Duodenal mucosa (tissue), 2 donors: ENCODE measurements around the gene TNFRSF12A.

Experiments
- H3K27ac ChIP-seq: one replicate; pipeline ENCODE4 v1.7.0; 2013; ENCODE audit warnings: low read depth, low read length
- H3K27me3 ChIP-seq, 2 donors: one replicate each; pipeline ENCODE4 v1.7.0; 2013; ENCODE audit warnings: low read length in 2 of 2, control low read depth in 1 of 2; ENCODE audit not compliant: insufficient read depth in 2 of 2, control insufficient read depth in 1 of 2
- H3K36me3 ChIP-seq, 2 donors: one replicate each; pipeline ENCODE4 v1.7.0; 2013; ENCODE audit warnings: low read length in 2 of 2, control low read depth in 1 of 2; ENCODE audit not compliant: insufficient read depth in 2 of 2, control insufficient read depth in 1 of 2
- H3K4me1 ChIP-seq, 2 donors: one replicate each; pipeline ENCODE4 v1.7.0; 2013; ENCODE audit warnings: low read length in 2 of 2, control low read depth in 1 of 2; ENCODE audit not compliant: insufficient read depth in 2 of 2, control insufficient read depth in 1 of 2
- H3K4me3 ChIP-seq, 2 donors: one replicate each; pipeline ENCODE4 v1.7.0; 2013; ENCODE audit warnings: low read length in 2 of 2, low read depth in 1 of 2
- H3K9ac ChIP-seq, 2 donors: one replicate each; pipeline ENCODE4 v1.7.0; 2013; ENCODE audit warnings: low read length in 2 of 2, low read depth in 1 of 2
- H3K9me3 ChIP-seq, 2 donors: one replicate each; pipeline ENCODE4 v1.7.0; 2013; ENCODE audit warnings: low read length in 2 of 2, control low read depth in 1 of 2; ENCODE audit not compliant: control insufficient read depth in 1 of 2

TNFRSF12A gene

GRCh38 chr16:2985893-2986355 lies 34.2 kb upstream of the TNFRSF12A start:
- H3K4me1 ChIP-seq, result peaks cover 2 to 9% of the 10 kb centered on the region in 2 donors
- no peak overlapping the region for H3K27ac ChIP-seq
- no peaks in the 10 kb centered on the region for H3K36me3 ChIP-seq
- no peak overlapping the region for H3K9ac ChIP-seq
- no peaks in the 10 kb centered on the region for H3K27me3 ChIP-seq
- H3K4me3 ChIP-seq, result no peak overlapping the region
- H3K9me3 ChIP-seq, result no peaks in the 10 kb centered on the region

GRCh38 chr16:2986623-2987188 lies 33.5 kb upstream of the TNFRSF12A start:
- H3K27ac ChIP-seq, result no peak overlapping the region
- H3K4me1 ChIP-seq, result peaks cover 0 to 4% of the 10 kb centered on the region in 2 donors
- no peaks in the 10 kb centered on the region for H3K27me3 ChIP-seq
- H3K9me3 ChIP-seq, result no peaks in the 10 kb centered on the region
- no peaks in the 10 kb centered on the region for H3K36me3 ChIP-seq
- H3K4me3 ChIP-seq, result no peak overlapping the region
- no peak overlapping the region for H3K9ac ChIP-seq

GRCh38 chr16:2987286-2987685 lies 32.9 kb upstream of the TNFRSF12A start:
- peaks cover 0 to 4% of the 10 kb centered on the region in 2 donors for H3K4me1 ChIP-seq
- no peaks in the 10 kb centered on the region for H3K36me3 ChIP-seq
- no peak overlapping the region for H3K27ac ChIP-seq
- H3K27me3 ChIP-seq, result no peaks in the 10 kb centered on the region
- no peak overlapping the region for H3K4me3 ChIP-seq
- H3K9me3 ChIP-seq, result no peaks in the 10 kb centered on the region
- H3K9ac ChIP-seq, result no peak overlapping the region

- Histone ChIP-seq H3K9me3 (no peaks in the 10 kb centered on the region), H3K9ac (no peak overlapping the region), H3K4me1 (peaks cover 0 to 4% of the 10 kb centered on the region in 2 donors), H3K4me3 (no peak overlapping the region), H3K27ac (no peak overlapping the region), H3K36me3 (no peaks in the 10 kb centered on the region), H3K27me3 (no peaks in the 10 kb centered on the region)
These were observed 32.3 kb upstream of the TNFRSF12A start for GRCh38 chr16:2987833-2988232.

GRCh38 chr16:2988590-2989099 lies 31.5 kb upstream of the TNFRSF12A start:
- no peak overlapping the region for H3K9ac ChIP-seq
- H3K9me3 ChIP-seq, result no peaks in the 10 kb centered on the region
- H3K4me3 ChIP-seq, result no peak overlapping the region
- H3K4me1 ChIP-seq, result peaks cover 0 to 4% of the 10 kb centered on the region in 2 donors
- no peak overlapping the region for H3K27ac ChIP-seq
- no peaks in the 10 kb centered on the region for H3K36me3 ChIP-seq
- no peaks in the 10 kb centered on the region for H3K27me3 ChIP-seq

- Histone ChIP-seq H3K4me1 (no peaks in the 10 kb centered on the region), H3K27ac (no peak overlapping the region), H3K4me3 (no peak overlapping the region), H3K9ac (no peak overlapping the region), H3K36me3 (no peaks in the 10 kb centered on the region), H3K9me3 (no peaks in the 10 kb centered on the region), H3K27me3 (no peaks in the 10 kb centered on the region)
These were observed 29.3 kb upstream of the TNFRSF12A start for GRCh38 chr16:2990891-2991290.

GRCh38 chr16:2991566-2992261 lies 28.5 kb upstream of the TNFRSF12A start:
- no peaks in the 10 kb centered on the region for H3K36me3 ChIP-seq
- no peaks in the 10 kb centered on the region for H3K4me1 ChIP-seq
- H3K27ac ChIP-seq, result no peak overlapping the region
- no peak overlapping the region for H3K9ac ChIP-seq
- H3K4me3 ChIP-seq, result no peak overlapping the region
- H3K27me3 ChIP-seq, result no peaks in the 10 kb centered on the region
- no peaks in the 10 kb centered on the region for H3K9me3 ChIP-seq

- no peak overlapping the region for H3K27ac ChIP-seq
- no peaks in the 10 kb centered on the region for H3K27me3 ChIP-seq
- no peak overlapping the region for H3K4me3 ChIP-seq
- no peaks in the 10 kb centered on the region for H3K4me1 ChIP-seq
- no peaks in the 10 kb centered on the region for H3K9me3 ChIP-seq
- H3K9ac ChIP-seq, result no peak overlapping the region
- H3K36me3 ChIP-seq, result no peaks in the 10 kb centered on the region
These were observed 27.6 kb upstream of the TNFRSF12A start for GRCh38 chr16:2992383-2993081.

GRCh38 chr16:2996298-2996697 lies 23.9 kb upstream of the TNFRSF12A start:
- no peak overlapping the region for H3K9ac ChIP-seq
- no peak overlapping the region for H3K27ac ChIP-seq
- no peaks in the 10 kb centered on the region for H3K4me1 ChIP-seq
- H3K27me3 ChIP-seq, result no peaks in the 10 kb centered on the region
- no peak overlapping the region for H3K4me3 ChIP-seq
- H3K9me3 ChIP-seq, result no peaks in the 10 kb centered on the region
- no peaks in the 10 kb centered on the region for H3K36me3 ChIP-seq

GRCh38 chr16:2999929-3000328 lies 20.2 kb upstream of the TNFRSF12A start:
- Histone ChIP-seq H3K27me3 (no peaks in the 10 kb centered on the region), H3K9ac (no peak overlapping the region), H3K4me3 (no peak overlapping the region), H3K36me3 (no peaks in the 10 kb centered on the region), H3K9me3 (no peaks in the 10 kb centered on the region), H3K4me1 (peaks cover 0 to 4% of the 10 kb centered on the region in 2 donors), H3K27ac (no peak overlapping the region)
